NB4 (cell line): Measurements from ENCODE around the gene SSX2IP.

Source experiments
- CTCF ChIP-seq: IDR thresholded peaks from one replicate; pipeline ENCODE4 v1.5.1; 2012; ENCODE audit warnings: low read depth, low read length
- MYC ChIP-seq: IDR thresholded peaks from 2 replicates; pipeline ENCODE4 v1.6.1; 2011; ENCODE audit warnings: low read depth, low read length
- POLR2A ChIP-seq: IDR thresholded peaks from 2 replicates; pipeline ENCODE4 v1.6.1; 2011; ENCODE audit warnings: mild to moderate bottlenecking; ENCODE audit not compliant: insufficient read length; ENCODE audit errors: extremely low read depth

GRCh38 chr1:84611091-84611490, 79.2 kb downstream of the SSX2IP start:
- no peak for TF ChIP-seq CTCF
- TF ChIP-seq POLR2A, result no peak
- no peak for TF ChIP-seq MYC
